K562 (cell line): ENCODE results near the gene DIAPH1. TPM values are rescaled to one million over a fixed set of nuclear protein-coding genes. Genes with fewer than 3 reads are reported as not detected.

Experiments used
- ATAC-seq: fragments of 200-7000 bp; cut with Tn5 transposase; 3 replicates; pipeline ENCODE4 v1.9.1; 2020; ENCODE audit warnings: moderate library complexity
- BruUV-seq: library from RNA; stranded (reverse); fragments of 400-500 nt; replicated peaks from 2 replicates; lab custom pipeline; 2021; lab: Mats Ljungman, UMichigan
- CTCF ChIA-PET: fragments of 300-600 bp; formaldehyde crosslinking; extraction: SDS; loops from one replicate; lab custom pipeline; 2021; ENCODE audit warnings: low intra/inter-chr PET ratio; lab: Yijun Ruan, JAX
- POLR2A ChIA-PET: fragments of 300-600, 350-650 bp; sonication (Branson Sonifier 250); formaldehyde crosslinking; extraction: SDS; loops from one replicate; lab custom pipeline; 2021; ENCODE audit warnings: antibody characterized with exemption, inconsistent platforms; lab: Yijun Ruan, JAX
- DNase-seq, 4 experiments: peaks; one replicate each; pipeline versions ENCODE4 v3.0.0 to v3.0.0-alpha.2; 2011 to 2018; ENCODE audit warnings: low spot score in 3 of 4, mixed read lengths in 3 of 4; ENCODE audit errors: extremely low read depth in 1 of 4
- FAIRE-seq: peaks from 2 replicates; lab custom pipeline; 2011; peaks lifted over from hg19 to GRCh38; lab: Jason Lieb, UNC
- H2AFZ ChIP-seq: 2 replicates; pipeline ENCODE4 v1.6.0; 2011; ENCODE audit warnings: low read depth, low read length, control low read depth, inconsistent platforms
- H3K27ac ChIP-seq: fragments of 200-600 bp; 3 replicates; pipeline ENCODE4 v1.8.0; 2011; ENCODE audit warnings: low read depth, mild to moderate bottlenecking, control low read depth, inconsistent platforms, low read length, moderate library complexity, mixed read lengths; ENCODE audit errors: extremely low read depth
- H3K27me3 ChIP-seq, 2 experiments: fragments of 300-600 bp in 1 of 2; 2 replicates in 1 of 2; 3 replicates in 1 of 2; pipeline versions ENCODE4 v1.6.0 to v1.8.0; 2011; ENCODE audit warnings: inconsistent platforms in 2 of 2, low read length in 2 of 2, mild to moderate bottlenecking in 1 of 2, mixed read lengths in 1 of 2, moderate library complexity in 1 of 2; ENCODE audit not compliant: control insufficient read depth in 2 of 2, insufficient read depth in 2 of 2
- H3K36me3 ChIP-seq: fragments of 300-600 bp; 3 replicates; pipeline ENCODE4 v1.8.0; 2011; ENCODE audit warnings: mild to moderate bottlenecking, low read length, inconsistent platforms; ENCODE audit not compliant: control insufficient read depth, insufficient read depth
- H3K4me1 ChIP-seq, 2 experiments: fragments of 200-600 bp in 1 of 2; replicated peaks in 1 of 2; 2 replicates in 1 of 2; 3 replicates in 1 of 2; pipeline versions ENCODE4 v1.5.1 to v1.8.0; 2011; ENCODE audit warnings: inconsistent platforms in 2 of 2, low read length in 2 of 2, mild to moderate bottlenecking in 1 of 2, mixed read lengths in 1 of 2, moderate library complexity in 1 of 2; ENCODE audit not compliant: control insufficient read depth in 2 of 2, insufficient read depth in 2 of 2
- H3K4me2 ChIP-seq: 2 replicates; pipeline ENCODE4 v1.6.1; 2011; ENCODE audit warnings: low read length, control low read depth, inconsistent platforms, mixed read lengths; ENCODE audit not compliant: insufficient read depth
- H3K4me3 ChIP-seq: fragments of 200-600 bp; sonication (generic), shearing (Covaris generic); 2 replicates; pipeline ENCODE4 v1.5.1; 2016; ENCODE audit warnings: control low read depth, inconsistent platforms
- H3K79me2 ChIP-seq: fragments of 200-600 bp; 3 replicates; pipeline ENCODE4 v1.8.0; 2011; ENCODE audit warnings: low read length, inconsistent platforms; ENCODE audit not compliant: control insufficient read depth, insufficient read depth
- H3K9ac ChIP-seq, 2 experiments: 2 replicates each; pipeline versions ENCODE4 v1.6.0 to v1.6.1; 2011; ENCODE audit warnings: low read depth in 2 of 2, low read length in 2 of 2, control low read depth in 1 of 2, inconsistent platforms in 1 of 2, mild to moderate bottlenecking in 1 of 2, mixed read lengths in 1 of 2; ENCODE audit not compliant: insufficient read depth in 1 of 2
- H3K9me1 ChIP-seq: one replicate; pipeline ENCODE4 v1.6.0; 2011; ENCODE audit warnings: inconsistent platforms, mild to moderate bottlenecking, low read length, moderate library complexity; ENCODE audit not compliant: control insufficient read depth, insufficient read depth
- H3K9me3 ChIP-seq: replicated peaks from 2 replicates; pipeline ENCODE4 v1.5.1; 2011; ENCODE audit warnings: low read depth, low read length, inconsistent platforms; ENCODE audit not compliant: control insufficient read depth, insufficient read depth
- H4K20me1 ChIP-seq: replicated peaks from 2 replicates; pipeline ENCODE4 v1.6.1; 2011; ENCODE audit warnings: low read length, inconsistent platforms, mixed read lengths; ENCODE audit not compliant: control insufficient read depth, insufficient read depth
- CBFA2T3 ChIP-seq: fragments of 450-650 bp; IDR thresholded peaks from 2 replicates; pipeline ENCODE4 v1.6.1; 2017
- CREB1 ChIP-seq, 2 experiments: sonication (generic) in 1 of 2; formaldehyde crosslinking in 1 of 2; IDR thresholded peaks; 2 replicates each; pipeline versions ENCODE4 v1.6.1 to v1.8.0; 2012 to 2022; ENCODE audit warnings: inconsistent platforms in 1 of 2, mild to moderate bottlenecking in 1 of 2, missing genetic modification reagents in 1 of 2, moderate library complexity in 1 of 2
- CREM ChIP-seq: IDR thresholded peaks from 2 replicates; pipeline ENCODE4 v1.6.1; 2014; ENCODE audit warnings: antibody characterized with exemption, low read depth
- CXXC5 ChIP-seq: fragments of 250-450 bp; sonication (Bioruptor Pico); IDR thresholded peaks from 2 replicates; pipeline ENCODE4 v1.8.0; 2022; ENCODE audit warnings: inconsistent platforms, mild to moderate bottlenecking, moderate library complexity
- DPF2 ChIP-seq: fragments of 450-650 bp; IDR thresholded peaks from 2 replicates; pipeline ENCODE4 v1.6.1; 2016
- EP300 ChIP-seq: IDR thresholded peaks from 2 replicates; pipeline ENCODE4 v1.6.1; 2012; ENCODE audit warnings: low read length, improper control_type of control experiment
- FOSL1 ChIP-seq: fragments of 200-800 bp; sonication (Bioruptor generic); conservative IDR thresholded peaks from 2 replicates; pipeline ENCODE4 v1.6.1; 2016; ENCODE audit warnings: missing genetic modification characterization, missing compliant biosample characterization
- HOMEZ ChIP-seq: fragments of 250-450 bp; sonication (Bioruptor Pico); IDR thresholded peaks from 2 replicates; pipeline ENCODE4 v1.4.0; 2020; ENCODE audit warnings: mild to moderate bottlenecking, moderate library complexity
- KLF16 ChIP-seq: IDR thresholded peaks from 2 replicates; pipeline ENCODE4 v1.6.1; 2016; ENCODE audit warnings: antibody characterized with exemption
- LEF1 ChIP-seq: fragments of 450-650 bp; IDR thresholded peaks from 2 replicates; pipeline ENCODE4 v1.6.1; 2016; ENCODE audit warnings: mild to moderate bottlenecking
- MEF2A ChIP-seq: IDR thresholded peaks from 2 replicates; pipeline ENCODE4 v1.6.1; 2011; ENCODE audit warnings: low read depth, mild to moderate bottlenecking, low read length, moderate library complexity; ENCODE audit not compliant: control insufficient read depth
- NCOA1 ChIP-seq: fragments of 450-650 bp; IDR thresholded peaks from 2 replicates; pipeline ENCODE4 v1.6.1; 2016; ENCODE audit warnings: low read depth
- PHF21A ChIP-seq: fragments of 450-650 bp; IDR thresholded peaks from 2 replicates; pipeline ENCODE4 v1.6.1; 2017; ENCODE audit warnings: low read depth, borderline replicate concordance
- PML ChIP-seq: IDR thresholded peaks from 2 replicates; pipeline ENCODE4 v1.6.1; 2012; ENCODE audit warnings: low read length, inconsistent platforms
- SMARCA4 ChIP-seq: fragments of 450-650 bp; IDR thresholded peaks from 2 replicates; pipeline ENCODE4 v1.6.1; 2016
- STAT5A ChIP-seq: IDR thresholded peaks from 2 replicates; pipeline ENCODE4 v1.6.1; 2012; ENCODE audit warnings: low read length, inconsistent platforms, borderline replicate concordance
- TAL1 ChIP-seq: fragments of 450-650 bp; IDR thresholded peaks from 2 replicates; pipeline ENCODE4 v1.6.1; 2016; ENCODE audit warnings: mild to moderate bottlenecking
- TGIF2 ChIP-seq: sonication (generic); formaldehyde crosslinking; IDR thresholded peaks from 2 replicates; pipeline ENCODE4 v1.8.1; 2022; ENCODE audit warnings: mild to moderate bottlenecking, missing genetic modification reagents, moderate library complexity
- XRCC5 ChIP-seq: fragments of 200-400 bp; formaldehyde crosslinking; IDR thresholded peaks from 2 replicates; pipeline ENCODE4 v1.6.1; 2017; ENCODE audit warnings: low read depth, mild to moderate bottlenecking, low read length
- ZKSCAN3 ChIP-seq: fragments of 250-450 bp; sonication (Bioruptor Pico); IDR thresholded peaks from 2 replicates; pipeline ENCODE4 v1.4.0; 2020
- ZNF395 ChIP-seq: fragments of 200-800 bp; sonication (Bioruptor generic); IDR thresholded peaks from 2 replicates; pipeline ENCODE4 v1.6.1; 2017; ENCODE audit warnings: missing genetic modification characterization, missing compliant biosample characterization
- ZNF408 ChIP-seq: fragments of 250-450 bp; sonication (Bioruptor Pico); IDR thresholded peaks from 2 replicates; pipeline ENCODE4 v1.4.0; 2020; ENCODE audit warnings: low read depth, mild to moderate bottlenecking, moderate library complexity
- WGBS: fragments of 100-300 bp; shearing (Covaris generic); methylation state at CpG from one replicate; pipeline ENCODE4 v1.1.6; 2016; ENCODE audit warnings: low coverage, mixed read lengths; ENCODE audit not compliant: insufficient coverage; ENCODE audit errors: missing lambda C conversion rate; 5-methylcytosine and 5-hydroxymethylcytosine counted together
- in situ Hi-C: fragments of 300-500 bp; cut with MboI; formaldehyde crosslinking; loops from 4 replicates; pipeline ENCODE4 v1.15.0; 2018; ENCODE audit warnings: inconsistent platforms, mixed read lengths
- intact Hi-C: fragments of 100-400 bp; cut with micrococcal nuclease; formaldehyde crosslinking; loops from 2 replicates; pipeline ENCODE4 v1.14.2; 2022
- polyA plus RNA-seq, 8 experiments: library from polyadenylated mRNA; depleted of rRNA in 4 of 8; stranded (reverse) in 5 of 8; unstranded in 3 of 8; fragments of >200 nt; fragmentation: Nextera tagmentation in 2 of 8; fragmentation: Illumina TruSeq in 1 of 8; extraction: Ambion mirVana in 2 of 8; extraction: Trizol in 1 of 8; gene quantifications; 2 replicates each; pipeline versions ENCODE4 v1.2.1 to v1.2.3, GENCODE V29; 2011 to 2014; ENCODE audit warnings: inconsistent platforms in 1 of 8, missing spikeins in 1 of 8
- total RNA-seq, 7 experiments: library from RNA; depleted of rRNA in 6 of 7; stranded (reverse); fragments of >200 nt in 6 of 7; fragmentation: Illumina TruSeq in 2 of 7; extraction: Trizol in 2 of 7; gene quantifications; 2 replicates each; pipeline versions ENCODE4 v1.2.1 to v1.2.3, GENCODE V29; 2011 to 2021; ENCODE audit warnings: low replicate concordance in 1 of 7

The DIAPH1 gene
- total and polyA plus RNA-seq, 9 of the 15 experiments (the other 6 are each of a cell fraction or from before 2014, with no cell fraction given) = 60.8 to 328 (median 97.8) TPM

DNA sequence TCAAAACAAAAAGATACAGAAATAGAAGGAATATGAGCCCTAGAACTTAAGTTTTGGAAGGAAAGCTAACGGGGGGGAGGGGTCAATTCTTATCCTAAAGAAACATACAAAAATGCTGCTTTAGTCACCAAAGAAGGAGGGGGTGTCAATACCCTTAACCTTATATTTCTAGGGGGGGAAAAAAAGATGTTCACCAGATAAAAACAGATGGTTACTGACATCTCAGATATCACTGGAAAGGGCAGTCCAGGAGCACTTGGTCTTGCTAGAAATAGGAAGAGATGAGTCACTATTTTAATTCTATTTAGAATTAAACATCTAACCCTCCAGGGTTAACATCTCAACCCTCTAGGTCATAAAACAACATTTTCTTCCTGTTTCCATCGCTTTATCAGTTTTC is 1.7 kb downstream of the DIAPH1 start:
- Histone ChIP-seq H3K4me3 (peak overlapping the region; percentile 97), H3K9me1 (no peaks in the 10 kb centered on the region), H3K27me3 (no peaks in the 10 kb centered on the region), H3K9ac (peak overlapping the region in 1 of 2 experiments; percentile 86; a peak in 2 of 4 replicates), H3K4me1 (peaks cover 3 to 8% of the 10 kb centered on the region in 2 experiments; a peak in 3 of 5 replicates), H3K79me2 (peaks cover 66% of the 10 kb centered on the region), H3K27ac (peak overlapping the region; percentile 89), H4K20me1 (no peaks in the 10 kb centered on the region), H2AFZ (no peak overlapping the region), H3K36me3 (peaks cover 67% of the 10 kb centered on the region), H3K4me2 (peak overlapping the region; percentile 90), H3K9me3 (no peaks in the 10 kb centered on the region)
- ChIA-PET POLR2A (interaction anchor here (0.9 to 3.6 kb wide), 7 partner anchors 9 to 104 kb away, joined by 3 to 25 read pairs (median 8); partner anchors contain the start of gene RELL2), CTCF (interaction anchor here (0.6 kb wide), 1 partner anchor 25 kb away, joined by 4 read pairs; no protein-coding TSS in a partner anchor)
- FAIRE-seq (no peak), ATAC-seq (no peak), DNase-seq (peak; percentile 55 to 76 (median 61))
- intact Hi-C loops (loop anchor here (10.0 kb wide), 1 partner anchor 1502 kb away; the partner anchor contains the start of gene PURA), in situ Hi-C loops (no loop called here)
- no TSS peak for BruUV-seq
- WGBS = 0% methylated on average over 2 of the region's 2 CpGs
- peak; percentile 39; the same call in 1 of the 2 replicates for TF ChIP-seq STAT5A
- no peak for TF ChIP-seq CXXC5 (CRISPR knock-in tag)
- TF ChIP-seq CBFA2T3 = peak; percentile 92
- TF ChIP-seq SMARCA4 = peak; percentile 80
- TF ChIP-seq TGIF2 = no peak
- TF ChIP-seq TAL1 = peak; percentile 79
- no peak for TF ChIP-seq LEF1
- peak; percentile 81 for TF ChIP-seq DPF2
- TF ChIP-seq KLF16 = peak; percentile 61
- TF ChIP-seq CREM = 0 out of 2 replicates have a peak, but pooled peaks have one; percentile 4
- TF ChIP-seq XRCC5 = no peak
- 0 out of 2 replicates have a peak, but pooled peaks have one; percentile 28 for TF ChIP-seq MEF2A
- peak; percentile 79 for TF ChIP-seq FOSL1
- peak; percentile 82; the same call in 1 of the 2 replicates for TF ChIP-seq EP300
- no peak for TF ChIP-seq ZNF408 (CRISPR knock-in tag)
- TF ChIP-seq HOMEZ (CRISPR knock-in tag) = no peak
- peak; percentile 13; the same call in 1 of the 2 replicates for TF ChIP-seq CREB1 (IDR thresholded peaks at IDR 0.05)
- no peak for TF ChIP-seq CREB1 (CRISPR knock-in tag; IDR thresholded peaks at IDR 0.05)
- TF ChIP-seq ZNF395 = no peak
- TF ChIP-seq NCOA1 = peak; percentile 22; the same call in 1 of the 2 replicates
- peak; percentile 77 for TF ChIP-seq PML
- no peak for TF ChIP-seq ZKSCAN3 (CRISPR knock-in tag)
- 0 out of 2 replicates have a peak, but pooled peaks have one; percentile 49 for TF ChIP-seq PHF21A
